Stimulated activated CD4-positive, alpha-beta T cell treated with anti-CD3 and anti-CD28 coated beads, Interleukin-2, amount 100 ng/mL, for 24 hours (primary cell): ENCODE measurements around the gene CCDC117.
A peak's percentile ranks its signal among the peaks of the same experiment; 100 is the strongest.

ENCODE experiments used
- DNase-seq, 2 donors: peaks; one replicate each; pipeline ENCODE4 v3.0.0-alpha.2; 2020

The CCDC117 gene

GRCh38 chr22:28771195-28771791 lies 1.2 kb upstream of the CCDC117 start:
- DNase-seq = no peak

DNA sequence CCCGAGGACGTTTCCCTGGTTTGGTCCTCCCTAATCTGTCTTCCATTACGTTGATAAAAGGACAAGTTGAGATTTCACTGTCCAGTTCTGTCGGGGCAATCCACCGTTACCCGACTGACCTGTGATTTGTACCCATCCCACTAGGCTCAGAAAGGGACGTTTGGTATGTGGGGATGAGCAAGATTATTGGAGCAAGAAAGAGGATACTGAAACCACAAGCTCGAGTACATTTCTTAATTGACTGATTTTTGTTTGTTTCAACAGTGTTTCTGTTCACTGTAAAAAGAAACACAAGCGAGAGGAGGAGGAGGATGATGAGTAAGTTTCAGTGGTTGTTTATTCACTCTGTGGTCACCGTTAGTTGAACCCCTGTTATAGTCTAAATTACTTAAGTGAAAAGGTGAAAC lies 969 bp downstream of the CCDC117 start:
- peak in 1 of 2 donors; percentile 23 for DNase-seq

- DNase-seq = no peak
Observed at GRCh38 chr22:28774378-28774777, 1.9 kb downstream of the CCDC117 start.

DNA sequence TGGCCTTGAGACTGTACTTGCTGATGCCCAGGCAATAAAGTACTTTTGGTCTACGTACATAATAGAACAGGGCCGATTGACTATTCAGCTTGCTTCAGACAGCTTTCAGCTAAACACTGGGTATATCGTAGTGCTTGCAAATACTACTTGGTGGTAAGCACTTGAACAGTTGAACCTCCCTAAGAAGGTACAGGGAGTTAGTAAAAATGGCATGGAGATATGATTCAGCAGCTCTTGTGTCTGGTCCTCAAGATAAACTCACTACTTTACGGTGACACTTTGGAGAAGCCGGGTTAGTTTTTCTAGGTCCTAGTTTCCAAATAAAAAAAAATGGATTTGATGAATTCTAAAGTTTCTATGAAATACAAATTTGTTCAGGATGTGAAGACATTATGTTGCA lies 7.3 kb downstream of the CCDC117 start:
- DNase-seq = no peak

- no peak for DNase-seq
Observed at GRCh38 chr22:28780296-28780695, 7.8 kb downstream of the CCDC117 start.

DNA sequence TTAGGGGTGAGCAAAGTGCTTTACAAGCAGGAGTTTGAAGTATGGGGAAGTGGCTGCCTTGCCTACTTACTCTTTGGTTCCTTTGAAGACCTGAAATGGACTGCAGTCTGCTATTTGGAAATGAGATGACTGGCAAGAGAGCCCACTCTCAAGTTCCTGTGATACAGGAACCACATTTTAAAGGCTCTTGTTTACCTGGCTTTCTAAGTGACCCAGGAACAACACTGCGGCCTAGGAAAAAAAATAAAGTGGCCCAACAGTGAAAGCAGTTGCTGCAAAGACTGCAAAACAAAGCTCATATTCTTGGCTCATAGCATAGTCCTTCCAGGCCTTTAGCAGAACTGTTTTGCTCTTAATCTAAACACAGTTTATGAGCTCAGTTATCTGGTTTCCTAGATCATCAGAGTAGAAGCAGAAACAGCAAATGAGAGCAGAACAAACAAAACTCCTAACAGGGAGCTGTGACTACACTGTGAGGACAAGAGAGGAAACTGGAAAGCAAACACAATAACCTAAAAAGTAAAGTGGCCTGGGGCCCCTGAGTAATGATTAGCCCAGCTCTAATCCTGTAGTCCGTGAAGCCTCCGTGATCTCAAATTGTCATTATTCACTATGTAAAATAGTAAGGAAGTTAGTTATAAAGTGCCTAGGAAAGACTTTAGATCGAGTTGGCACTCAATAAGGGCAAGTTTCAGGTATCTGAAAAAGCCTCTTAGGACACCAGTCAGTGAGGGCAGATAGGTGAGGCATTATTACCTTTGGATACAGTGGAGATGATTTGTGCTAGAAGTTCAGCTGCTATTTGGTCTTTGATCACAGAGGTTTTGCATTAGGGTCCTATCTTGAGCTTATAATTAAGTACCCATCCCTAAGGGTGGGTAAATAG lies 11.5 kb downstream of the CCDC117 start:
- DNase-seq = no peak

DNA sequence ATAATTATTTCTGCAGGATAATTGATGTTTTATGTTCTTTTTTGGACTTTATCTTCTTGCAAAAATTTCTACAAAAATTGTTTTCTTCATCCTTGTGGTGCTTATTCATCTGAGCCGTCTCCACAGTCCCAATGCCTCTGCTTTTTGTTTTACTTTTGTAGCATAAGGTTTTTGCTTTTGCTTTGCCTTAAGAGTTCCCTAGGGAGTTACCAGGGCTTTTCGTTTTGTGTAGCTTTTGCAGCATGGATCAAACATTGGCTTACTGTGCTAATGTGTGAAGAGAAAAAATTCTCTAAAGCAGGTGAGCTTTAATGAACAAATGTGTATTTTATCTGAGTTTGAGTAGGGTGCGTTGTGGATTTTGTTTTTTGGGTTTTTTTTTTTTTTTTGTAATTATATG lies 16.1 kb downstream of the CCDC117 start:
- DNase-seq = no peak

GRCh38 chr22:28791124-28791523 lies 18.6 kb downstream of the CCDC117 start:
- no peak for DNase-seq

DNA sequence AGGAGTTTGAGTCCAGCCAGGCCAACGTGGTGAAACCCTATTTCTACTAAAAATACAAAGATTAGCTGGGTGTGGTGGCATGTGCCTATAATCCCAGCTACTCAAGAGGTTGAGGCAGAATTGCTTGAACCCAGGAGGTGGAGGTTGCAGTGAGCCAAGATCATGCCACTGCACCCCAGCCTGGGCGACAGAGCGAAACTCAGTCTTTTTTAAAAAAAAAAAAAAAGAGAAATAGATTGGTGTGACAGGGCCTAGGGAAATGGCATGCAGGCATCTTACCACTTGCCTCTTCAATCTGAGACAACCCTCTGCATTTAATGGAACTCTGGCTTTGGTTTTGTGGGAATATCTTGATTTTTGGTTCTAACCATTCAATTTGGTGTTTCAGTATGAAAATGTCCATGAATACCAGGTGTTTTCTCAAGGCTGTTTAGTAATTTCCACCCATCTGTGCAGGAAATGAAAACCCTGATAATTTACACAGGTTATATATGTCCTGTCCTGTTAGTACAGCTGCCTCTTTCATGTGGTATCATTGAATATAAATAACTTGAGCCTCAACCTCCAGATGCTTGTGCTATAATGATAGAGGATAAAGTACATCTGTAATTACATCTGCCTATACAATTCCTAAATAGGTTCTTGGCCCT lies 19.5 kb downstream of the CCDC117 start:
- no peak for DNase-seq

GRCh38 chr22:28792491-28793383 lies 20.2 kb downstream of the CCDC117 start:
- DNase-seq = no peak

DNA sequence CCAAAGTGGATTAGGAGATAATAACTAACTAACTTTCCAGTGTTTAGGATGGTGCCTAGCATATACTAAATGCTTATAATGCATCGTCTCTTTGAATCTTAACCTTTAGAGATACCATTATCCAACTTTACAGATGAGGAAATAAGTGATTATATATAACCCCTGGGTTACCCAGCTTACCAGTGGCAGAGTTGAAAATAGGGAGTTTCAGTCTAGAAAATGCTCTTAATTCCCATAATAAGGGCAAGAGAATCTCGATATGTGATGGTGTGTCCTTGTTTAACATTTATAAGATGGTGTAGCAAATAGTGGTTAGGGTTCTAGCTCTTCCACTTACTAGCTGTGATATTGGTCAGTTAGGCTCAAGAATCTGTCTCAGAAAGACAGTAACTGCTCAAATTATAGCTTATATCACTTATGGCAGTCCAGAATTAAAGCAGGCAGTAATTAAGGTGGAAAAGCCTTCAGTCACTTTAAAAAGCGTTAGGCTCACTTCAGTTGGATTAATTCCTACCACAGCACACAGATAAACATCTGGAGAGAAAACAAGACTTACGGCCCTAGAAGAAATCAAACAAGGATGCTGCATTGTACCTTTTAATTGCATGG lies 21.6 kb downstream of the CCDC117 start:
- no peak for DNase-seq

GRCh38 chr22:28795071-28795693 lies 22.7 kb downstream of the CCDC117 start:
- no peak for DNase-seq

GRCh38 chr22:28795932-28796856 lies 23.7 kb downstream of the CCDC117 start:
- DNase-seq = no peak

- DNase-seq = peak; percentile 28 to 35
Observed at GRCh38 chr22:28798810-28799605, 26.5 kb downstream of the CCDC117 start.

- peak; percentile 47 to 51 for DNase-seq
Observed at GRCh38 chr22:28799606-28800307, 27.3 kb downstream of the CCDC117 start.

DNA sequence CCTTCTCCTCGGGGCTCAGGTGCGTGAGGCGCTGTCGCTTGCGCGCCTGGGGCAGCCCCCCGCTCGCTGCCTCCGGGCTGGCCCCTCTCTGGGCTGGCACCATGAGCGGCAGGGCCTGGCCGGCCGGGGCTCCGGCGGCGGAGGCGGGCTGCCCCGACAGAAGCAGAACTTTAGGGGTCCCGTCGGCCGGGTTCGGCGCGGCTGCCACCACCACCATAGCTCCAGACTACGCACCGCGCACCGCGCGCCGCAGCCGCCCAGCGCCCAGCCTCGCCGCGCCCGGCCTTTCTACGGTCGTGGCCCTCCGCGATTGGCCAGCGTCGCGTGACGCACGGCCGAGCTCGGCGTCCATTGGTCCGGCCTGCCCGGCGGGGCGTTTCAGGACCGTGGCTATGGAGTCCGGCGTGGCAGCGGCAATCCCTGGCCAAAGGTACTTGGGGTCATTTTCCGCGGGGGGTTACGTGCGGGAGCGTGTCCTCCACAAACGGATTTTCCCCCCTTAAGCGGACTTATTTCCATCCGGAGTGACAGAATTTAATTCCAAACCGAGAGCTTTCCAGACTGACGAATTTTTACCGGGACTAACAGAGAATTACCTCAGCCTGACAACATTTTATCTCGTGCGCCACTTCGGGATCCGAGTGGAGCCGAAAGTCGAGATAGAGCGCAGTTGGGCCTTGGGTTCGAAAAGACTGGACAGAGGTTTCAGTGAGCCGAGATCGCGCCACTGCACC lies 28.0 kb downstream of the CCDC117 start, which contains the start of gene XBP1:
Gene XBP1 (minus strand): TSS at position 262 of the 734 bp plus-strand sequence.
- peak; percentile 89 to 90 for DNase-seq

DNA sequence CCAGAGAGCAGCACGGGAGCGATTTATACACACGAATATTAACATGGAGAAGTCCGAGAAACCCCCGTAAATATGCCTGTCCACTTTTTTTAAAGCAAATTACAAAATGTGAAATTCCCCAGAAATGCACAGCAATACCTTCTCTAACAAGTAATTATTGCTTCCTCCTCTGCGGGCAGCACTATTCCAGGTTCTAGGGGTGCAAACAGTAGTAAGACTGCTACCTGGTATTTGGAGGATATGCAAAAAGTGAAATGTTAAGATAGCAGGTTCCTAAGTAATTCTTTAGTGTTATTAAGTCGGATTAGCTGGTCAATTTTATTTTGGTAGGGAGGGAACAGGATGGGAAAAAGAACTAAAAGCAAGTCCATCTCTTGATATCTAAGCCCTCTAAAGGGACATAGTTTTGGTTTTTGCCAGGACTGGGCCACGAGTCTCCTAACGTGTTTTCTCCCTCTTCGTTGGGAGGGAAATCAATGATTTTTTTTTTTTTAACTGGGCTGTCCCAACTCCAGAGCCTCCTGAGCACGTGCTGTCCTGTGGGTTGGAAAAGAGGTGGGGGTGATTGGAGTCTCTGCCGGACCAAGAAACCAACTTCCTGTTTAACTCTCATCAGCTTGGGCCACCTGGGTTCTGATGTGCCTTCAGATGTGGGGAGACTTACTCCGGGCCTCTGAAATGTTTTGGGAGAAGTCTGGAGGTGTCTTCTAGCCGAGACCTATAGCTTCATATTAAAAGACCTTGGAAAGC lies 29.5 kb downstream of the CCDC117 start:
- no peak for DNase-seq
